ENCODE results near the gene GNG8.

GNG8 gene

DNA sequence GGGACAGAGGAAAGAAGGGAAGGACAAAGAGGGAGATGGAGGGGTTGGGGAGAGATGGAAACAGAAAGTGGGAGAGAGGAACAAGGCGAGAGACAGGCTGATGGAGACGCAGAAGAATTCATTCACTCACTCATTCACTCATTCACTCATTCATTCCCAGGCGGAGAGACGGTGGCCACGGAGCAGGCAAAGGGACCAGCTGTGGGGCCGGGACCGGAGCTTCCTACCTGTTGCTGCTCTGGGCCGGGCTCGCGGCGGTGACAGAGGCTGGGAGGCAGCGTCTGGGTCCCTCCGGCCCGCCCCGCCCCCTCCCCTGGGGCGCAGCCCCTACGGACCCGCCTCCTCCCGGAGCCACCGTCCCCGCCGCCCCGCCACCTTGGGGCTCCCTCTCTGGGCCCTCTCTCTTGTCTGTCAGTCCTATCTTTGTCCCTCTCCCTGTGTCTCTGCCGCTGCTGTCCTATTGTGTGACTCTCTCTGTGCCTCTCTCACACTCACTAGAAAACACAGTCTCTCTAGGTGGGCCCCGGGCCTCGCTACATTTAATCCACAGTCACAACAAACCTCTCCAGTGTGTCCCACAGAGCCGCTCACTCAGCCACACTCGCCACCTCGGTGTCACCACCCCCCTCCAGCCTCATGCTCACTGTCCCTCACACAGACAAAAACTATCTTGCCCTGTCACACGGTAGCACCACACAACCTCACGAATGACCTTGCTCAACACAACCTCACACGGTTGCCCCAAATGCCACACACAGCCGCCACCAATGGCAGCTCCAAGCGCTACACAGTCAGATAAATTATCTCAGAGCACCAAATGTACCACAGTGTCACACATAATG lies at the start of gene GNG8:
Gene GNG8, minus strand, starts transcription at position 283 of the 842 bp plus-strand sequence. CDS start 1,520 bp downstream, outside the sequence.
- DNase-seq: no peak

DNA sequence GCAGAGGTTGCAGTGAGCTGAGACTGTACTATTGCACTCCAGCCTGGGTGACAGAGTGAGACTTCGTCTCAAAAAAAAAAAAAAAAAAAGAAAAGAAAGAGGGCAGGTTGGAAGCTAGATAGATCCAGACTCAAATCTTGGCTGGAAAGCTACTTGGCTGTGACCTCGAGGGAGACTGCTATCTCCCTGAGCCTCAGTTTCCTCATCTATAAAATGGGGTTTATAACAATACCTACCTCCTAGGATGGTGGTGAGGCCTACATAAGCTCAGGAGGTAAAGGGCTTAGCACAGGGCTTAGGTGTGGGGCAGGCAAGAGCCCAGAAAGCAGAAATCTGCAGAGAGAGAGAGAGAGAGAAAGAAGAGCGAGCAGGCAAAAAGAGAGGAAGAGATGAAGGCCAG lies 49.2 kb upstream of the GNG8 start:
- no peak for DNase-seq

DNA sequence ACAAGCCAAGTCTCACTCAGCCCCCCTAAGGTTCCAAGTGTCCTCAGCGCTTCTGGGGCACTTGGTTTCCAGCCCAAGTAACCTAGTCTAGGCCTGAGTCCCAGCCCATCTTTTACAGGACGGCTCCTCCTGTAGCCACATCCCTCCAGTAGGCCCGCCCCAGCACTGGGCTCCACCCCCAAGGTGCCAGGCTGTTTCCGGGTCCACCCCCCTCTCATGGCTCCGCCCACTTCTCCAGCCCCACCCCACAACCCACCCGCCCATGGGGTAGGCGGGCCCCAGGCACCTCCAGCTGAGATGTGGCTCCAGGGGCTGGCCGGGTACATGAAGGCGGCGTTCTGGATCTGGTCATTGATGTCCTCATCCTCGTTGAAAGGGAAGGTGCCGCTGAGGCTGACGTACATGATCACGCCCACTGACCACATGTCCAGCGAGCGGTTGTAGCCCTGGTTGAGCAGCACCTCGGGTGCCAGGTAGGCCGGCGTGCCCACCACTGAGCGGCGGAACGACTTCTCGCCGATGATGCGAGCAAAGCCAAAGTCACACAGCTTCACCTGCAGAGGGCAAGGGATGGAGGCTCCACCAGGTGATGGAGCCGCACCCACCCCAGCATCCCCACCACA lies 42.2 kb upstream of the GNG8 start:
- peak; percentile 57 for DNase-seq

DNA sequence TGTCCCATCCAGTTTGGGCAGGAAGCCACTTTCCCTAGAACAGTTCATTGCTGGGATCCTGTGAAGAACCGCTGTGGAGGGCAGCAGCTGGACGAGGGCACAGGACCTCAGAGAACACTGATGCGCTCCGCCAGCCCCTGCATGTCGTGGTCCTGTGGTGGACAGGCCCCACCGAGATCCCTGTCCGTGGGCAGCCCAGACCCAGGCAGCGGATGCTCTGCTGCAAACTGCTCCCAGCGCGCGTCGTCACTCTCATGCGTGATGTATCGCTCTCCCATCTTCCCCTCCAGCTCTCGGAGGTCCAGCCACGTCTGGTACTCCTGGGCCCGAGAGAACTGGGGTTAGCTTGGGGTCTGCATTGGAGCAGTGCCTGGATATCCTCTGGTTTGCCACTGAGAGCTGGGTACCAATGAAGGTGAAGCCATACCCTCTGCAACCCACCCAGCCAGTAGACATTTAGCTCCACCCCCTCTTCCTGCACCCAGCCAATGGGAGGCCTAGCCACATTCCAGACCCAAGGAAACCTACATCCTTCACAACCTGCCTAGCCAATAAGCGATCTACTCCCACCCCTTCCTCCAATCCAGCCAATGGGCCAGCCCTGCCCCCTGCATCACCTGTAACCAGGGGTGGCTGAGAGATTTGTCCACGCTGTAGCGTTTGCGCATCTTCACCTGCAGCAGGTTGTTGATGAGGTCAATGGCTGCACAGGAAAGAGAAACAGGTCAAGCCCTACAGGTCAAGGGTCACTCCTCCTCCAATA lies 38.6 kb upstream of the GNG8 start:
- no peak for DNase-seq

DNA sequence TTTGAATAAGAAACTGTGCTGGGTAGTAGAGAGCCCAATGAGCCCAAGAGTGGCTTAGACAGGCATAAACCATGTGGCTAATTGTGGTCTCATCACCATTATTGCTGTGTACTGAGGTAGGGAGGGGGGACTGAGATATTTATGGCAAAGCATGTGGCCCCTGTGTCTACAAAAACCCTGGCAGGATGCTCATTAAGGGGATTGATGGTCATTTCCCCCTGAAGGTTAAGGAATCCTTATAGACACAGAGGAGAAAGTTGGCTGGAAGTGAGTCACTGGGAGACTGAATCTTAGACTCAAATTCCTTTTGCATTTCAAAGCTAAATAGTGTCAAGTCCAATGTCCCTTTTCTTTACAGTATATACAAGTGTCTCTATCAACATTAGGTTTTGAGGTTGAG lies 34.8 kb upstream of the GNG8 start:
- no peak for DNase-seq

DNA sequence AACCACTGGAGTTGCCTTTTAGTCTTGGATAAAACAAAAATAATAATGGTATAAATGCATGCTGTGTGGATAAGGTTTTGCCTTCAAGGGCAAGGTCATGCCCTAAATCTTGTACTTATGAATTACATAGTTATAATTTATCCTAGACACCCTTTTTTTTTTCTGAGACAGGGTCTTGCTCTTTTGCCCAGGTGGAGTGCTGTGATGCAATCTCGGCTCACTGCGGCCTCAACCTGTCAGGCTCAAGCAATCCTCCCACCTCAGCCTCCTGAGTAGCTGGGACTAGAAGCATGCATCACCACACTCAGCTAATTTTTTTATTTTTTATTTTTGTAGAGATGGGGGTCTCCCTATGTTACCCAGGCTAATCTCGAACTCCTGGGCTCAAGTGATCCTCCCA lies 32.7 kb upstream of the GNG8 start:
- no peak for DNase-seq

DNA sequence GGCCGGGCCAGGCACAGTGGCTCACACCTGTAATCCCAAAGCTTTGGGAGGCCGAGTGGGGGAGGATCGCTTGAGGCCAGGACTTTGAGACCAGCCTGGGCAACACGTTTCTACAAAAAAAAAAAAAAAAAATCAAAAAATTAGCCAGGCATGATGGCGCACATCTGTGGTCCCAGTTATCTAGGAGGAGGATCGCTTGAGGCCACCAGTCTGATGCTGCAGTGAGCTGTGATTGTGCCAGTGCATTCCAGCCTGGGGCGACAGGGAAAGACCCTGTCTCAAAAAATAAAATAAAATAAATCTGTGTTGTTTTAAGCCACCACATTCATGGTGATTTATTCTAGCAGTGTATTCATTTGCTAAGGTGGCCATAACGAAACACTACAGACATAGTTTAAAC lies 29.1 kb upstream of the GNG8 start:
- DNase-seq: no peak

DNA sequence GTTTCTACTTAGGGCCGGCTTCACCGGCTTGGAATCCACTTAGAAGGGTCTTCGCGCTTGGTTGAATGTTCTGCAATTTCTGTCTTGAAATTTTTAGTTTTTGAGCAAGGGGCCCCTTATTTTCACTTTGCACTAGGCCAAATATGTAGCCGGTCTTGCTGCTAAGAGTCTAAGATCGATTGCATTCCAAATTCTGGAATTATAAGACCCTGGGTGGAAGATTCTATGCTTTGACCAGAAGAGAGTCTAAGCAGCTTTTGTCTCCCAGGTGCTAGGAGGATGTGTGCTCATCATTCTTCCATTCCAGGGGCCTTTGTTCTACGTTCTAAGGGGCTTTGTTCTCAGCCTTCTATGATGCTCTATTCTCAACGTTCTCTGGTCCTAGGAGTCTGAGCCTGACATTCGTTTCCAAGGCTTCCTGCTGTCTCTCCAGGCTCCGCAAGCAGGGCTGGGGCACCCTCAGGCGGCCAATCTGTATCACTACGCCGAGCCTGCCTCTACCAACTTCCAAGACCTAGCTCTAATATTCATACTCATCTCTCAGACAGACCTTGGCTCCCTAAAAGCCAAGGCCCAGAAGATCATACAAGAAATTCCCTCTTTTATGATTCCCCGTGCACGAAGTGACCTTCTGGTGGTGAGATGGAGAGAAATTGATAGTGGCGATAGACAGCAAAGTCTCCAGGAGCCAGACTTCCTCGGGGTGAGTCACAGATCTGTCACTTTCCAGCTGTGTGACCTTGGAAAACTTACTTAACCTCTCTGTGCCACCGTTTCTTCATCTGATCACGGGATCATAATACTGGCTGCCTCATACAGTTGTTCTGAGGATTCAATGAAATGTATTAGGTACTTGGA lies 26.0 kb upstream of the GNG8 start:
- peak; percentile 76 for DNase-seq

DNA sequence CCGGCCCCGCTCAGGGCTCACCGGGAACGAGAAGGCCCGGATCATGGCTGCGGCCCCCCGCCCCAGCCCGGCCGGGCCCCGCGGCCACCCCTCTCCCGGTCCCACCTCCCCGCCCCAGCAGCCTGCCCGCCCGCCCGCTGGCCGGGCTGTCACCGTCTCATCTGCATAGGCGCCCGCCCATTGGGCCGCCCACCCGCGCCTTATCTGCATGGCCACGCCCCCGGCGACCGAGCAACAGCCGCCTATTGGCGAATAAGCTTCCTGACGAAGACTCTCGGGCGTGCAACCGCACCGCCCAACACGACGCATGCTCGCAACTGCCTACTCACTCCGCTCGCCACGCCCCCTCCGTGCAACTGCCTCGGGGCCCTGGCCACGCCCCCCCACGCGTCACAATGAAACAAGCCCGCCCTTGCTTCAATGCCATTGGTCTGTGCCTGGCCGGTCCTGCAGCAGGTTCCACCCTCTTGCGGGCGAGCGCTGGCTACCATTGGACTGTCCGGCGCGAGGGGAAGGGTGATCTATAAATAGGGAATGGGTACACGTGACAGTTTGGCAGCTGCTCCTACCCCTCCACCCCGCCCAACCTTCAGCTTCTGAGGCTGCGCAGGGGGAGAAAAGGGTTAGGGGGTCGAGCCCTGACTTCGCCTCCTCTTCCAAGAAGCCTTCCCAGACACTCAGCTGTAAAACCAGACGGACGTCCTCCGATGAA lies 25.2 kb upstream of the GNG8 start, which contains the start of gene DACT3:
Gene DACT3, minus strand, starts transcription at position 163 of the 712 bp plus-strand sequence. Its CDS starts 118 bp downstream, at position 45.
- DNase-seq: peak; percentile 100

DNA sequence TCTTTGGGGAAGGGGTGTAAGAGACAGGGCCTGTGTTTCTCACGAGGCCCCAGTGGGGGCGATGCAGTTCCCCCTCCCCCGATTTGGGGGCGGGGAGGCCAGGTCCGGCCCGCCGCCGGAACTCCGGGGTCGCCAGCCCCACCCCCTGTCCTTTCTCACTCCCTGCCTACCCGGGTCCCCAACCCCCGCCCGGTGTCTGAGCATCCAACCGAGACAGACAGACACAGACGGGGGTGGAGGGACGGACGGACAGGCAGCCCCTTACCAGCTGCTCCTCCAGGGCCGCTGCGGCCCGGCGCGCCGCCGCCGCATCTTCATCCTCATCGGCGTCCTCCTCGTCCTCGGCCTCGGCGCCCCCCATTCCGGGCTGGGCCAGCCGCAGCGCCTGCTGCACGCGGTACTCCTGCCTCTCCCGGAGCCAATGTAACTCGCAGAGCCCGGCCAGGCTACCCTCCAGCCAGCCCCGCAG lies 24.6 kb upstream of the GNG8 start:
- DNase-seq: no peak

DNA sequence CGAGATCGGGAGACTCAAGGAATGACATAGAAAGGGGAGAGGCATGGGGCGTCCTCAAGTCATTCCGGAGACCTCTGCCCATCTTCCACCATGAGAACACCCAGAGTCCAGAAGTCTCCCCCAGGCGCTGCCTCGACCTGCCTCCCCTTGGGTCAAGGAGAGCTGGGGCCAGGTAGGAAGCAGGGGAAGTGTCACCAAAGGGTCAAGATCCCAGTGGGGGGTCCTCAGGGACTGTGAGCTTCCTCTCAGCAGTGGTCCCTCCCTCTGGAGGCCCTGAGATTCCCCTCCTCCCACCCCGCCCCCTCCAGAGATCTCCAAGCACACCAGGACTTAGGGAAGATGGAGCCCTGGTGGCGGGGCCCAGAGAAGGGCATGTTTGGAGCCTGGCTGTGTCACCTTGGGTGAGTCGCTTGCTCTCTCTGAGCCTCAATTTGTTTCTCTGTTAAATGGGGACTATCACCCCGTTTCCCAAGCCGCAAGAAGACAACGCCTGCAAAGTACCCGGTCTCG lies 24.1 kb upstream of the GNG8 start:
- DNase-seq: no peak

DNA sequence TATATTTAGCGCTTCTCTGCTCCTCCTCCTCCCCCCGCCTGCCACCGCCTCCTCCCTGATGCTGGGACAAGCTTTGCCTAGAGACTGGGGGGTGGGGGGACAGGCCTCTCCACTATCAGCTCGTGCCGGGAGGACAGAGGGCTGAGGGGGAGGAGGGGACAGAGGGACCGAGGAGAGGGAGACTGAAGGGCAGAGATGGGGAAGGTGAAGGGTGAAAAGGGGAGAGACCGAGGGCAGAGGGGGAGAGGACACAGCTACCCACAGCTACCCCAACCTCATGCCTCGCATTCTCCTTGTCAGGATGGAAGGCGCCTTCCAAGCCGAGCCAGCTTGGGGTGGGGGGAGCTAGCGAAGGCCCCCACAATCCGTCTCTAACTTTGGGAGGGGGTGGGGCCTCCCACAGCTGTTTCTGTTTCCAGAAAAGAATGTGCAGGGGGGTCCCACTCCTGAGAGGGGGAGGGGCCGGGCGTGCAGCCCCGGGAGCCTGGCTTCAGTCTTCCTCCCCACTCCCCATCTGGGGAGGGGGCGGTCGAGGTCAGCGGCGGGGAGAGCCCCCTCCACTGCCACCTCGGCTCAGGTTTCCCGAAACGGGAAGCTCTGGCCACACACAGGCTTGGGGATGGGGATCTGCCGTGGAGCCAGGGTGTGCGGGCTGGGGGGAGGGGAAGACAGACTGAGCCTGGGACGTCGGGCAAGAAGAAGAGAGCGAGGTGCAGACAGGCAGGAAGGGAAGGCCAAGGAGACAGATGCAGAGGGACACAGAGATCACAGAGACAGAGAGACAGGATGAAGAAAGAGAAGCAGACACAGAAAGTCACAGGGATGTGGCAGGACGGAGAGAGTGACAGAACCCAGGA lies 23.4 kb upstream of the GNG8 start:
- DNase-seq: no peak

DNA sequence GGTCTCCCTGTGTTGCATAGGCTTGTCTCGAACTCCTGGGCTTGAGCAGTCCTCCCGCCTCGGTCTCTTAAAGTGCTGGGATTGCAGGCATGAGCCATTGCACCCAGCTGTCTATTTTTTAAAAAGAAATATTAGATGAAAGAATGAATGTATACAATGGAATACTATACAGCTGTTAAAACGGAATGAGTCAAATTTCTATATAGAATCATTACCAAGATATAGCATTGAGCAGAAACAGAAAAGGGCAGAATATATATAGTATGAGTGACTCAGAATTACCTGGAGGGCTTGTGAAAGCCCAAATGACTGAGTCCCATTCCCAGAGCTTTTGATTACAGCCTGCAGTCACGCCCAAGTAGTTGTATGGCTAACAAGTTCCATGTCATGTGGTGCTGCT lies 20.5 kb upstream of the GNG8 start:
- no peak for DNase-seq

DNA sequence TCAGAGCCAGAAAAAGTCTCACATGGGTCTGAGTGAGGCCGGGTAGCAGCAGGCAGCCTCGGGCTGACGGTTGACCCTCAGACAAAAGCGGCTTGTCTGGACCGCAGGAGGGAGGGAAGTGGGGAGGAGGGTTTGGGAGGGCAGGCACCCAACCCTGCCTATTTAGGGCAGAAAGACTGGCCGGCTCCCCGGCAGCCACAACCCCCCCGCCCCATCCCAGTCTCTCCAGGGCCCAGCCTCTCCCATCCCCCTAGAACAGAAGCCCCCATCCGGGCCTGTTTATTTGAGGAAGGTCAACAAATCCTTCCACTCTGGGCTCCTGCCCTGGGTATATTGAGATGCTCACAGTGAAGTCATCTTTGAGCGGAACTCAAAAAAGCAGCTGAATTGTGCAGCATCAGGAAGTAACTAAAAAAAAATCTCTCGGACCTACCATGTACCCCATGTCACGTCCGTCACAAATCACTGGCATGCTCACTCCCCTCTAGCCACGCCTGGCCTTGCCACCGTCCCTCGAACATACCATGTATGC lies 18.7 kb upstream of the GNG8 start:
- no peak for DNase-seq

DNA sequence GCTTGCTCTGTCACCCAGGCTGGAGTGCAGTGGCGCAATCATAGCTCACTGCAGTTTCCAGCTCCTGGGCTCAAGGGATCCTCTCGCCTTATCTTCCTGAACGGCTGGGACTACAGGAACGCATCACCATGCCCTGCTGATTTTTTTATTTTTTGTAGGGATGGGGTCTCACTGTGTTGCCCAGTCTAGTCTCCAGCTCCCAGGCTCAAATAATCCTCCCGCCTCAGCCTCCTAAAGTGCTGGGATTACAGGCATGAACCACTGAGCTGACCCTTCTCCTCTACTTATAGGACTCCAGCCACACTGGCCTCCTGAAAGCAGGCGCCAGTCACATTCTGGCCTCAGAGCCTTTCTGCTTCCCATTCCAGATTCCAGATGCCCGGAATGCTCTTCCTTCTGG lies 14.4 kb upstream of the GNG8 start:
- no peak for DNase-seq

DNA sequence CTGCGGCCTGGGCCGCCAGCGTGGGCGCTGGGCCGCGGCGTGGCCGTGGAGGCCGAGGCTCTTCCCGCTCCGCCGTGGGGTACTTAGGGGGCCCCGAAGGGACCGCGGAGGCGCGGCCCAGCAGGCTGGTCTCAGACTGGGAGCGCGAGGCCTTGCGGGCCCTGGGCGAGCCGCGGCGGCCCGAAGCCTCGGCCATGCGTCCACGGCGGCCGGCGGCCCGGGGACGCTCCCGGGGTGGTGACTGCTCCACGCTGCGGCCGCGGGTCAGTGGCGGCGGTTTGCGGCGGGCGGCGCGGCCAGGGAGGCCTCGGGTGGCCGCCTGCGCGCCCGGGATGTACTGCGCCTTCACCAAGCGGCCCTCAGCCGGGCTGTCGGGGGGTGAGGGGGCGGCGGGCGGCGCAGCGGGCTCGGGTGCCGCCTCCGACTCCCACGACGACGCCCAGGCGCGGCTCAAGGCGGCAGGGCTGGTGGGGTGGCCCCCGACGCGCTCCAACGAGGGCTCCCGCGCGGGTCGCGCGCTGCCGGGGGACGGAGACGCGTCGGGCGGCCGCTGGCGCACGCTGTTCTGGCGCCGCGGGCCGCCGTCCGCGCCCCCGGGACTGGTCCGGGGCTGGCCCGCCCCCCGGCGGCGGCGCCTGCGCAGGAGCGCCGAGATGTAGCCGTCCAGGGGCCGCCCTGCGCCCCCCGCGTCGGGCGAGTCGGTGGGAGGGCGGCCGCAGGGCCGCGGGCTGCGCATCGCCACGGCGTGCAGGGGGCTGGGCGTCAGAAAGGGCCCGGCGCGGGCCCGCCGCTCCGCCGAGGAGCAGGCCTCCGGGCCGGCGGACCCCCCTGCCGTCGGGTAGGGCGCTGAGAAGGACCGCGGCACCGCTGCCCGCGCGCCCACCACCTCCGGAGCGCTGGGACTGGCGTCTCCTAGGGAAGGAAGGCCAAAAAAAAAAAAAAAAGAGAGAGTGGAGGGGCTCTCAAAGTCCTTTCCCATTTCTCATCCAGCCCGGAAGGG lies 13.3 kb upstream of the GNG8 start:
- DNase-seq: no peak

DNA sequence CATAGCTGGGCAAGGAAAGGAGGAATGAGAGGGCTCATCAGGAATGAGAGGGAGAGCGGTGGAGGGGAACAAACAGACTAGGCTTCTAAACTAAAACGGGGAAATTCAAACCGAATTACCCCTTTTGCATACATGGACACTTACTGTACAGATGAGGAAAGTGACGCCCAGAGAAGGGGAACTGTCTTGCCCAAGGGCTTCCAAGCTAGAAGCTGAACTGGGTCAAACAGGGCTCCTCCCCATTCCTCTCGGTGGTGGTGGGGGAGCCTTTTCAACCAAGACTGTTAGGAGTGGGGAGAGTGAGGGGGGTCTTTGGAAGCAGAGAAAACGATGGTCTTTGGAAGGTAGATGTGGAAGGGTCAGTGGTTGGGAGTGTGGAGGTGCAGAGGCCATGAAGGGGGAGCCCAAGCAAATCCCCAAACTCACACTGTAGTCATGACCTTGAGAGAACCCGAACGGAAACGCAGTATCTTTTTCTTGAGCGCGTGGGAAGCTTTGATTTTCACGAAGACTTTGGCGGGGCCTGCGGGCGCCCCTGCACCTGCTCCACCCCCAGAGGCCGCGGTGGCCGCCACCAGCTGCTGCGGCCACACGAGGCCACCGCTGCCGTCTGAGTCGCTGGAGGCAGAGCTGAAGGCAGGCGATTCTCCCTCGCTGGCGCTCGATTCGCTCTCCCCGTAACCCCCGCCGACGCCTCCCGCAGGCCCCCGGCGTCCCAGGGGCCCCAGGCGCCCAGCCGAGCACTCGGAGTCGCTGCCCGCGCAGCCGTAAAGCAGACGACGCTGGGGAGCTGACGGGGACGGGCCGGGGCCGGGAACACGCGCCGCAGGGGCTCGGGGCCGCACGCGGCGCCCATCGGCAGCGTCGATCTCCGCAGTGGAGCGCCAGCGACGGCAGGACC lies 12.3 kb upstream of the GNG8 start:
- DNase-seq: no peak

DNA sequence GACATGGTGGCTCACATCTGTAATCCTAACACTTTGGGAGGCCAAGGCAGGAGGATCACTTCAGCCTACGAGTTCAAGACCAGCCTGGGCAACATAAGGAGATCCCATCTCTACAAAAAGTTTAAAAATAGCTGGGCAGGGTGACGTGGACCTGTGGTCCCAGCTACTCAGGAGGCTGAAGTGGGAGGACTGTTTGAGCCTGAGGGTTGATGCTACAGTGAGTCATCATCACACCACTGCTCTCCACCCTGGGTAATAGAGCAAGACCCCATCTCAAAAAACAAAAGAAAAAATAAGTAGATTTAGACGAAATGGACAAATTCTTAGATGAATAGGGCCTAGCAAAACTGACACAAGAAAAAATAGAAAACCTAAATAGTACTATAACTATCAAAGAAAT lies 10.4 kb upstream of the GNG8 start:
- no peak for DNase-seq
